Measurements from ENCODE around the gene RNASE12. TPM values are rescaled to one million over a fixed set of nuclear protein-coding genes. Genes with fewer than 3 reads are reported as not detected.

Gene RNASE12
- total and polyA plus RNA-seq, 2 donors (not counting 3 experiments of a cell fraction or from before 2014, with no cell fraction given), result not detected

DNA sequence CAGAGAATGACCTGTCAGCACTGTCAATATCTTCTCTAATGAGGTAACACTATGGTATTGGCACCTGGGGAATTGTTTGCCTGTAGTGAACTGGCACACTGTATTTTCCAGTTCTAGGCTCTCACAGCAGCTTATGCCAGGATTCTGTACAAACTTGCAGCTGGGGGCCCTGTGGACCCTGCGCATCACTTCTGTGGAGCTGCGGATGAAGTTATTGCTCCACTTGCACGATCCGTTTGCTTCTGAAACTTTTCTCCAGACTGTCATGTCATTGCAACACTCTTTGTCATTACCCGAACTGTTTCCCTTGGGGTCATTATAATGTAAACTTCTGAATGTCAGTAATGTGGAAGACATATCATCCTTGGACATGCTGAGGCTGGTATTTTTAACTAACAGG, 7.3 kb downstream of the RNASE12 start:
- dilution Hi-C loops (cut with MboI; ENCODE audit: extremely low pct_ligation_motif_present, low sequenced_read_pairs), result no loop called here

More for the DNA sequence above, 7.3 kb downstream of the RNASE12 start:
- H2AFZ ChIP-seq (ENCODE audit: low read depth, low read length), result no peak overlapping the region
- CTCF ChIA-PET, result interaction anchor here (1.2 kb wide), 1 partner anchor 10 kb away, joined by 3 read pairs; no protein-coding TSS in a partner anchor
- no peak overlapping the region for H3K9ac ChIP-seq (replicated peaks; ENCODE audit: extremely low read depth, insufficient read depth, low read length)
- no peak for FAIRE-seq
- H3K9me1 ChIP-seq (replicated peaks; ENCODE audit: control insufficient read depth, extremely low read depth, insufficient read depth, low read length), result no peaks in the 10 kb centered on the region
- no peaks in the 10 kb centered on the region for H3K79me2 ChIP-seq (ENCODE audit: control insufficient read depth, insufficient read depth, low read length)
- no peak overlapping the region for H3K27ac ChIP-seq (ENCODE audit: insufficient read depth, low read depth, low read length)
- TF ChIP-seq, protein P1, sequence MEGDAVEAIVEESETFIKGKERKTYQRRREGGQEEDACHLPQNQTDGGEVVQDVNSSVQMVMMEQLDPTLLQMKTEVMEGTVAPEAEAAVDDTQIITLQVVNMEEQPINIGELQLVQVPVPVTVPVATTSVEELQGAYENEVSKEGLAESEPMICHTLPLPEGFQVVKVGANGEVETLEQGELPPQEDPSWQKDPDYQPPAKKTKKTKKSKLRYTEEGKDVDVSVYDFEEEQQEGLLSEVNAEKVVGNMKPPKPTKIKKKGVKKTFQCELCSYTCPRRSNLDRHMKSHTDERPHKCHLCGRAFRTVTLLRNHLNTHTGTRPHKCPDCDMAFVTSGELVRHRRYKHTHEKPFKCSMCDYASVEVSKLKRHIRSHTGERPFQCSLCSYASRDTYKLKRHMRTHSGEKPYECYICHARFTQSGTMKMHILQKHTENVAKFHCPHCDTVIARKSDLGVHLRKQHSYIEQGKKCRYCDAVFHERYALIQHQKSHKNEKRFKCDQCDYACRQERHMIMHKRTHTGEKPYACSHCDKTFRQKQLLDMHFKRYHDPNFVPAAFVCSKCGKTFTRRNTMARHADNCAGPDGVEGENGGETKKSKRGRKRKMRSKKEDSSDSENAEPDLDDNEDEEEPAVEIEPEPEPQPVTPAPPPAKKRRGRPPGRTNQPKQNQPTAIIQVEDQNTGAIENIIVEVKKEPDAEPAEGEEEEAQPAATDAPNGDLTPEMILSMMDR (IDR thresholded peaks at IDR 0.05; ENCODE audit: extremely low read depth in 1 of 2, insufficient read depth in 1 of 2, low read depth in 1 of 2, low read length in 2 of 2), result no peak
- TF ChIP-seq GATA2 (IDR thresholded peaks at IDR 0.05; ENCODE audit: insufficient read depth, insufficient read length, low read depth, low read length), result no peak
- TF ChIP-seq EZH2 (IDR thresholded peaks at IDR 0.05; ENCODE audit: borderline replicate concordance, low read depth, low read length, severe bottlenecking), result no peak
- TF ChIP-seq JUN (IDR thresholded peaks at IDR 0.05; ENCODE audit: borderline replicate concordance, insufficient read depth, insufficient read length, low read depth), result no peak
- TF ChIP-seq, protein P2, sequence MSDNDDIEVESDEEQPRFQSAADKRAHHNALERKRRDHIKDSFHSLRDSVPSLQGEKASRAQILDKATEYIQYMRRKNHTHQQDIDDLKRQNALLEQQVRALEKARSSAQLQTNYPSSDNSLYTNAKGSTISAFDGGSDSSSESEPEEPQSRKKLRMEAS (IDR thresholded peaks at IDR 0.05; ENCODE audit: insufficient read depth, insufficient read length), result no peak
- no peak for TF ChIP-seq MYC (IDR thresholded peaks at IDR 0.05; ENCODE audit: low read depth, low read length)
- no peaks in the 10 kb centered on the region for H4K20me1 ChIP-seq (replicated peaks; ENCODE audit: control insufficient read depth, extremely low read depth, insufficient read depth, low read length)
- intact Hi-C loops (cut with micrococcal nuclease), result no loop called here
- H3K4me2 ChIP-seq (ENCODE audit: insufficient read depth, low read length), result no peak overlapping the region
- DNase-seq (ENCODE audit: low read depth, low spot score), result no peak
- no peaks in the 10 kb centered on the region for H3K4me1 ChIP-seq (ENCODE audit: control insufficient read depth, extremely low read depth, insufficient read depth, low read length)
- BruUV-seq (replicated peaks), result no TSS peak
- H3K4me3 ChIP-seq (replicated peaks in 1 of 3; ENCODE audit: insufficient read depth in 1 of 3, low read depth in 1 of 3, low read length in 3 of 3), result no peak overlapping the region
- POLR2A ChIA-PET, result no interaction called here
- peaks cover 9 to 32% of the 10 kb centered on the region in 2 experiments for H3K27me3 ChIP-seq (ENCODE audit: control insufficient read depth in 2 of 2, insufficient read depth in 2 of 2, low read length in 2 of 2)
- no peaks in the 10 kb centered on the region for H3K36me3 ChIP-seq (ENCODE audit: control insufficient read depth in 2 of 2, extremely low read depth in 1 of 2, insufficient read depth in 2 of 2, low read length in 2 of 2)
- no peaks in the 10 kb centered on the region for H3K9me3 ChIP-seq (replicated peaks; ENCODE audit: control insufficient read depth, insufficient read depth, low read length)
